DOHH2 (cell line): Measurements from ENCODE around the gene CRISPLD2.

Experiments used
- EZH2phosphoT487 ChIP-seq: fragments of 200-600 bp; sonication (generic); IDR thresholded peaks from 2 replicates; pipeline ENCODE4 v1.6.1; 2017; ENCODE audit warnings: borderline replicate concordance, mild to moderate bottlenecking, antibody characterized with exemption, low read length, moderate library complexity, mixed read lengths
- TF ChIP-seq, protein P1 (sequence below): fragments of 200-600 bp; sonication (generic); IDR thresholded peaks from one replicate; pipeline ENCODE4 v1.5.1; 2014; ENCODE audit warnings: antibody characterized with exemption, mild to moderate bottlenecking, low read depth, low read length; ENCODE audit not compliant: poor library complexity, severe bottlenecking

DNA sequence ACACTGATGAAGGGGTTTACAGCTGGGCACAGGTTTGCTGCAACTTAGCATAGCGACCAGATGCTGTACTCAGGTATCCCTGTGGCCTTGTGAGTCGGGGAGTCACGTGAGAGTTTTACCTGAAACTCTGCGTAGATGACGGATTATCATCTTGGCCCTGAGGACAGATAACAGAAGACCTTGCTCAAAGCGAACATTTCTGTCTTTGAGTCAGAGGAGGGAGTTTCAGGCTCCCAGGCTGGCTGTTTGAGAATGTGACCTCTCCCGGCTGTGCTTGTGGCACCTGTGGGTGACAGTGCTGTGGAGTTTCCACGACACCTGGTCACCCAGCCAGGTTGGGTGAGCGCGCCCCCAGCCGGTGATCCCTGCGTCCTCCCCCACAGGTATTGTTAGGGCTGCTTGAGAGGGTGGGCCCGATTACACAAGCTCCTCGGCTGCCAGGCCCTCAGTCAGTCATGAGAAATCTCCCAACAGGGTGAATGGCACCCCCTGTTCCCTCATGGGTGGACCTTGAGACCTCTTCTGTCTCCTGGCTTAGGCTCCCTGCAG, 44.4 kb upstream of the CRISPLD2 start:
- TF ChIP-seq, protein P1, sequence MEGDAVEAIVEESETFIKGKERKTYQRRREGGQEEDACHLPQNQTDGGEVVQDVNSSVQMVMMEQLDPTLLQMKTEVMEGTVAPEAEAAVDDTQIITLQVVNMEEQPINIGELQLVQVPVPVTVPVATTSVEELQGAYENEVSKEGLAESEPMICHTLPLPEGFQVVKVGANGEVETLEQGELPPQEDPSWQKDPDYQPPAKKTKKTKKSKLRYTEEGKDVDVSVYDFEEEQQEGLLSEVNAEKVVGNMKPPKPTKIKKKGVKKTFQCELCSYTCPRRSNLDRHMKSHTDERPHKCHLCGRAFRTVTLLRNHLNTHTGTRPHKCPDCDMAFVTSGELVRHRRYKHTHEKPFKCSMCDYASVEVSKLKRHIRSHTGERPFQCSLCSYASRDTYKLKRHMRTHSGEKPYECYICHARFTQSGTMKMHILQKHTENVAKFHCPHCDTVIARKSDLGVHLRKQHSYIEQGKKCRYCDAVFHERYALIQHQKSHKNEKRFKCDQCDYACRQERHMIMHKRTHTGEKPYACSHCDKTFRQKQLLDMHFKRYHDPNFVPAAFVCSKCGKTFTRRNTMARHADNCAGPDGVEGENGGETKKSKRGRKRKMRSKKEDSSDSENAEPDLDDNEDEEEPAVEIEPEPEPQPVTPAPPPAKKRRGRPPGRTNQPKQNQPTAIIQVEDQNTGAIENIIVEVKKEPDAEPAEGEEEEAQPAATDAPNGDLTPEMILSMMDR = no peak
- TF ChIP-seq EZH2phosphoT487 = no peak
